PFSK-1 (cell line): ENCODE results near the gene DMBT1.

Source experiments
- POLR2AphosphoS5 ChIP-seq: IDR thresholded peaks from 2 replicates; pipeline ENCODE4 v1.6.1; 2012; ENCODE audit warnings: low read depth, mild to moderate bottlenecking, control low read depth, low read length, moderate library complexity
- REST ChIP-seq, 2 experiments: IDR thresholded peaks; 2 replicates each; pipeline versions ENCODE4 v1.6.1 to v1.8.0; 2011 to 2012; ENCODE audit warnings: low read depth in 2 of 2, low read length in 2 of 2, control low read depth in 1 of 2, inconsistent platforms in 1 of 2, mild to moderate bottlenecking in 1 of 2, moderate library complexity in 1 of 2; ENCODE audit not compliant: insufficient read depth in 1 of 2
- SIN3A ChIP-seq: IDR thresholded peaks from 2 replicates; pipeline ENCODE4 v1.6.1; 2012; ENCODE audit warnings: mild to moderate bottlenecking, low read length, moderate library complexity, borderline replicate concordance; ENCODE audit not compliant: insufficient read depth
- TAF1 ChIP-seq: IDR thresholded peaks from 2 replicates; pipeline ENCODE4 v1.6.1; 2012; ENCODE audit warnings: low read length, control low read depth, borderline replicate concordance; ENCODE audit not compliant: insufficient read depth

GRCh38 chr10:122541541-122542002, 19.0 kb upstream of the DMBT1 start:
- TF ChIP-seq POLR2AphosphoS5 (no peak), TAF1 (no peak), REST (IDR thresholded peaks at IDR 0.05; ENCODE audit: insufficient read depth in 1 of 2, low read depth in 2 of 2, low read length in 2 of 2) (no peak), SIN3A (no peak)
